IMR-90 (cell line): ENCODE results near the gene KRCC1. TPM values are rescaled to one million over a fixed set of nuclear protein-coding genes. Genes with fewer than 3 reads are reported as not detected.

Source experiments
- ATAC-seq: fragments of 200-7000 bp; cut with Tn5 transposase; 2 replicates; pipeline ENCODE4 v1.9.1; 2020; ENCODE audit warnings: low read depth, mild to moderate bottlenecking, moderate library complexity
- BruUV-seq: library from RNA; stranded (reverse); fragments of 400-500 nt; replicated peaks from 2 replicates; lab custom pipeline; 2021; lab: Mats Ljungman, UMichigan
- CTCF ChIA-PET: fragments of 300-600 bp; formaldehyde crosslinking; extraction: SDS; loops from one replicate; lab custom pipeline; 2021; ENCODE audit warnings: antibody characterized with exemption; lab: Yijun Ruan, JAX
- POLR2A ChIA-PET: fragments of 300-600 bp; sonication (Branson Sonifier 250); formaldehyde crosslinking; loops from one replicate; lab custom pipeline; 2022; ENCODE audit warnings: antibody characterized with exemption; ENCODE audit not compliant: unreplicated experiment; lab: Charles Lee
- DNase-seq: peaks from one replicate; pipeline ENCODE4 v3.0.0; 2013
- H2AFZ ChIP-seq: replicated peaks from 2 replicates; pipeline ENCODE3; 2013; ENCODE audit warnings: low read length, mild to moderate bottlenecking; ENCODE audit not compliant: poor library complexity
- H2AK5ac ChIP-seq: 2 replicates; pipeline ENCODE4 v1.6.1; 2013; ENCODE audit warnings: low read depth, low read length, inconsistent platforms
- H2AK9ac ChIP-seq: replicated peaks from 2 replicates; pipeline ENCODE3; 2013; ENCODE audit warnings: mild to moderate bottlenecking, low read depth, low read length, moderate library complexity; ENCODE audit not compliant: poor library complexity
- H2BK120ac ChIP-seq: 2 replicates; pipeline ENCODE4 v1.6.1; 2013; ENCODE audit warnings: low read depth, low read length, inconsistent platforms
- H2BK15ac ChIP-seq: 3 replicates; pipeline ENCODE4 v1.6.1; 2013; ENCODE audit warnings: low read depth, low read length, inconsistent platforms
- H2BK20ac ChIP-seq: 2 replicates; pipeline ENCODE4 v1.6.1; 2013; ENCODE audit warnings: low read depth, mild to moderate bottlenecking, inconsistent platforms, low read length, moderate library complexity
- H2BK5ac ChIP-seq: 2 replicates; pipeline ENCODE4 v1.6.1; 2013; ENCODE audit warnings: mild to moderate bottlenecking, low read depth, low read length, inconsistent platforms; ENCODE audit not compliant: poor library complexity, severe bottlenecking
- H3K14ac ChIP-seq: replicated peaks from 2 replicates; pipeline ENCODE4 v1.6.1; 2013; ENCODE audit warnings: low read depth, low read length, inconsistent platforms
- H3K18ac ChIP-seq: 2 replicates; pipeline ENCODE4 v1.6.1; 2013; ENCODE audit warnings: low read depth, low read length, control low read depth
- H3K23ac ChIP-seq: 2 replicates; pipeline ENCODE4 v1.6.1; 2013; ENCODE audit warnings: low read depth, low read length, inconsistent platforms
- H3K27ac ChIP-seq: 2 replicates; pipeline ENCODE4 v1.5.1; 2013; ENCODE audit warnings: mild to moderate bottlenecking, control low read depth, low read length; ENCODE audit not compliant: insufficient read depth
- H3K27me3 ChIP-seq: 2 replicates; pipeline ENCODE4 v1.6.1; 2013; ENCODE audit warnings: low read length; ENCODE audit not compliant: control insufficient read depth, insufficient read depth
- H3K36me3 ChIP-seq: 2 replicates; pipeline ENCODE4 v1.6.1; 2013; ENCODE audit warnings: low read length, mixed read lengths; ENCODE audit not compliant: control insufficient read depth, insufficient read depth
- H3K4ac ChIP-seq: 2 replicates; pipeline ENCODE4 v1.6.1; 2013; ENCODE audit warnings: low read depth, low read length, inconsistent platforms
- H3K4me1 ChIP-seq: 2 replicates; pipeline ENCODE4 v1.6.1; 2013; ENCODE audit warnings: low read length, mixed read lengths; ENCODE audit not compliant: control insufficient read depth, insufficient read depth
- H3K4me2 ChIP-seq: 2 replicates; pipeline ENCODE4 v1.6.1; 2013; ENCODE audit warnings: low read depth, mild to moderate bottlenecking, control low read depth, low read length, moderate library complexity
- H3K4me3 ChIP-seq: 2 replicates; pipeline ENCODE4 v1.5.1; 2013; ENCODE audit warnings: low read depth, mild to moderate bottlenecking, control low read depth, low read length, moderate library complexity; ENCODE audit not compliant: insufficient read depth
- H3K56ac ChIP-seq: 2 replicates; pipeline ENCODE4 v1.6.1; 2013; ENCODE audit warnings: low read length, inconsistent platforms; ENCODE audit not compliant: insufficient read depth; ENCODE audit errors: extremely low read depth
- H3K79me1 ChIP-seq, 2 experiments: 2 replicates each; pipeline ENCODE4 v1.6.1; 2013; ENCODE audit warnings: low read length in 2 of 2, inconsistent platforms in 1 of 2, low read depth in 1 of 2
- H3K9ac ChIP-seq: 2 replicates; pipeline ENCODE4 v1.6.1; 2013; ENCODE audit warnings: low read depth, low read length, control low read depth
- H3K9me1 ChIP-seq: 2 replicates; pipeline ENCODE4 v1.6.1; 2013; ENCODE audit warnings: low read length, inconsistent platforms; ENCODE audit not compliant: insufficient read depth
- H3K9me3 ChIP-seq: 2 replicates; pipeline ENCODE4 v1.6.1; 2013; ENCODE audit warnings: low read length; ENCODE audit not compliant: control insufficient read depth, insufficient read depth
- H4K20me1 ChIP-seq: 2 replicates; pipeline ENCODE4 v1.6.1; 2013; ENCODE audit warnings: low read length, inconsistent platforms; ENCODE audit not compliant: insufficient read depth
- H4K5ac ChIP-seq: 2 replicates; pipeline ENCODE4 v1.6.1; 2013; ENCODE audit warnings: mild to moderate bottlenecking, low read depth, low read length, control low read depth
- H4K8ac ChIP-seq, 2 experiments: 2 replicates each; pipeline ENCODE4 v1.6.1; 2013; ENCODE audit warnings: low read depth in 2 of 2, low read length in 2 of 2, control low read depth in 1 of 2, inconsistent platforms in 1 of 2
- H4K91ac ChIP-seq: 2 replicates; pipeline ENCODE4 v1.6.1; 2013; ENCODE audit warnings: low read depth, low read length, inconsistent platforms; ENCODE audit not compliant: insufficient read depth
- BHLHE40 ChIP-seq: fragments of 150-350 bp; IDR thresholded peaks from 2 replicates; pipeline ENCODE4 v1.6.1; 2016; ENCODE audit warnings: mild to moderate bottlenecking, low read depth, low read length
- CEBPB ChIP-seq: IDR thresholded peaks from 2 replicates; pipeline ENCODE4 v1.6.1; 2012; ENCODE audit warnings: low read depth, low read length, improper control_type of control experiment
- CHD1 ChIP-seq: IDR thresholded peaks from 2 replicates; pipeline ENCODE4 v1.6.1; 2012; ENCODE audit warnings: low read depth, low read length, improper control_type of control experiment
- CTCF ChIP-seq: conservative IDR thresholded peaks from 2 replicates; pipeline ENCODE4 v1.5.1; 2012; ENCODE audit warnings: mild to moderate bottlenecking, low read depth, low read length, improper control_type of control experiment
- ELK1 ChIP-seq: fragments of 150-350 bp; IDR thresholded peaks from 2 replicates; pipeline ENCODE4 v1.6.1; 2016; ENCODE audit warnings: low read depth, mild to moderate bottlenecking, low read length, moderate library complexity, borderline replicate concordance
- FOS ChIP-seq: fragments of 150-350 bp; IDR thresholded peaks from 2 replicates; pipeline ENCODE4 v1.6.1; 2016; ENCODE audit warnings: low read depth, low read length
- MAFK ChIP-seq: IDR thresholded peaks from 2 replicates; pipeline ENCODE4 v1.6.1; 2012; ENCODE audit warnings: low read depth, low read length, improper control_type of control experiment
- MAZ ChIP-seq: IDR thresholded peaks from 2 replicates; pipeline ENCODE4 v1.6.1; 2012; ENCODE audit warnings: low read depth, mild to moderate bottlenecking, low read length, improper control_type of control experiment, moderate library complexity, borderline replicate concordance
- MXI1 ChIP-seq: IDR thresholded peaks from 2 replicates; pipeline ENCODE4 v1.6.1; 2012; ENCODE audit warnings: low read depth, mild to moderate bottlenecking, low read length, moderate library complexity, borderline replicate concordance
- NFE2L2 ChIP-seq: fragments of 150-350 bp; IDR thresholded peaks from 2 replicates; pipeline ENCODE4 v1.6.1; 2016; ENCODE audit warnings: low read depth, mild to moderate bottlenecking, low read length
- POLR2A ChIP-seq: IDR thresholded peaks from 2 replicates; pipeline ENCODE4 v1.6.1; 2012; ENCODE audit warnings: mild to moderate bottlenecking, low read depth, low read length
- RAD21 ChIP-seq: IDR thresholded peaks from 2 replicates; pipeline ENCODE4 v1.6.1; 2012; ENCODE audit warnings: low read length, improper control_type of control experiment
- RCOR1 ChIP-seq: IDR thresholded peaks from 2 replicates; pipeline ENCODE4 v1.6.1; 2012; ENCODE audit warnings: mild to moderate bottlenecking, low read length, improper control_type of control experiment; ENCODE audit not compliant: insufficient replicate concordance
- RFX5 ChIP-seq: IDR thresholded peaks from 2 replicates; pipeline ENCODE4 v1.8.0; 2012; ENCODE audit warnings: low read depth, mild to moderate bottlenecking, low read length, moderate library complexity
- SMC3 ChIP-seq: fragments of 150-350 bp; IDR thresholded peaks from 2 replicates; pipeline ENCODE4 v1.6.1; 2016; ENCODE audit warnings: low read depth, mild to moderate bottlenecking, antibody characterized with exemption, low read length, moderate library complexity
- USF2 ChIP-seq: fragments of 150-350 bp; IDR thresholded peaks from 2 replicates; pipeline ENCODE4 v1.6.1; 2017; ENCODE audit warnings: mild to moderate bottlenecking, antibody characterized with exemption, low read length, low read depth
- WGBS, 2 experiments: methylation state at CpG; one replicate each; pipeline versions ENCODE4 v1.1.5 to v1.1.7; 2013; ENCODE audit warnings: missing lambda C conversion rate in 2 of 2; ENCODE audit not compliant: insufficient read length in 1 of 2; ENCODE audit errors: extremely low coverage in 2 of 2; 5-methylcytosine and 5-hydroxymethylcytosine counted together
- dilution Hi-C: fragments of 300-500 bp; cut with HindIII; formaldehyde crosslinking; loops from one replicate; pipeline ENCODE4 v1.14.3; 2018; ENCODE audit warnings: low sequenced_read_pairs; ENCODE audit not compliant: unreplicated experiment
- in situ Hi-C: fragments of 300-500 bp; cut with MboI; formaldehyde crosslinking; loops from 3 replicates; pipeline ENCODE4 v1.14.3; 2019; ENCODE audit warnings: low sequenced_read_pairs, inconsistent platforms, mixed read lengths
- intact Hi-C: fragments of 100-400 bp; cut with micrococcal nuclease; formaldehyde crosslinking; loops from 2 replicates; pipeline ENCODE4 v1.10.0; 2022
- polyA plus RNA-seq, 3 experiments: library from polyadenylated mRNA; depleted of rRNA; stranded (reverse); fragments of >200 nt; gene quantifications; 2 replicates each; pipeline ENCODE4 v1.2.3, GENCODE V29; 2012; ENCODE audit warnings: low replicate concordance in 1 of 3
- total RNA-seq: library from RNA; depleted of rRNA; stranded (reverse); fragments of >200 nt; gene quantifications from 2 replicates; pipeline ENCODE4 v1.2.3, GENCODE V29; 2012

KRCC1 gene
- total and polyA plus RNA-seq, 2 of the 4 experiments (the other 2 are of a cell fraction): 14.3 to 16.5 TPM

- Histone ChIP-seq H4K5ac (no peak overlapping the region), H4K8ac (no peak overlapping the region), H3K18ac (no peak overlapping the region), H2AK5ac (no peak overlapping the region), H3K14ac (no peak overlapping the region), H3K4me1 (no peaks in the 10 kb centered on the region; the same call in 1 of the 2 replicates), H3K4me2 (no peak overlapping the region), H4K20me1 (no peaks in the 10 kb centered on the region), H3K9me1 (no peaks in the 10 kb centered on the region), H2BK5ac (no peak overlapping the region), H3K36me3 (no peaks in the 10 kb centered on the region), H2BK15ac (no peak overlapping the region), H3K4ac (no peak overlapping the region), H2AK9ac (no peak overlapping the region), H3K56ac (no peak overlapping the region), H4K91ac (no peak overlapping the region), H3K4me3 (no peak overlapping the region), H2BK20ac (no peak overlapping the region), H3K27me3 (no peaks in the 10 kb centered on the region; the same call in none of the 2 replicates), H3K79me1 (no peaks in the 10 kb centered on the region), H3K9me3 (no peaks in the 10 kb centered on the region), H2AFZ (no peak overlapping the region), H2BK120ac (no peak overlapping the region), H3K9ac (no peak overlapping the region), H3K27ac (no peak overlapping the region), H3K23ac (no peak overlapping the region)
- ChIA-PET CTCF (no interaction called here), POLR2A (no interaction called here)
- intact Hi-C loops: no loop called here
- no TSS peak for BruUV-seq
- TF ChIP-seq SMC3 (no peak), CHD1 (no peak), NFE2L2 (no peak), ELK1 (no peak), MAZ (no peak), USF2 (no peak), CTCF (no peak), BHLHE40 (no peak), CEBPB (no peak), FOS (no peak), MXI1 (no peak), RFX5 (no peak), RAD21 (no peak), POLR2A (no peak), RCOR1 (no peak), MAFK (no peak)
- ATAC-seq (no peak), DNase-seq (no peak)
- in situ Hi-C loops: loop anchor here (25.0 kb wide), 1 partner anchor 793 kb away; no protein-coding TSS in a partner anchor
- dilution Hi-C loops: no loop called here
- WGBS, 2 experiments: 80% methylated on average over 1 of the region's 6 CpGs; no CpG with 5 or more reads in 1 of the 2 experiments
Measured at GRCh38 chr2:88005776-88006175, 49.8 kb downstream of the KRCC1 start.
